Psoas muscle (tissue), 8 donors: ENCODE results near the gene INF2. TPM values are rescaled to one million over a fixed set of nuclear protein-coding genes. Genes with fewer than 3 reads are reported as not detected.

Experiments used
- ATAC-seq, 4 donors: fragments of 200-7000 bp; cut with Tn5 transposase; one replicate each; pipeline ENCODE4 v1.9.1; 2020; ENCODE audit warnings: moderate library complexity in 3 of 4, mild to moderate bottlenecking in 2 of 4
- DNase-seq, 2 donors: peaks; one replicate each; pipeline ENCODE4 v3.0.0-alpha.2; 2020
- H3K27ac ChIP-seq: fragments of 200-600 bp; one replicate; pipeline ENCODE4 v1.8.0; 2022
- H3K27me3 ChIP-seq, 3 donors: fragments of 200-600 bp in 1 of 3; one replicate each; pipeline versions ENCODE4 v1.6.1 to v1.8.0; 2013 to 2022; ENCODE audit warnings: low read length in 2 of 3, mild to moderate bottlenecking in 2 of 3, moderate library complexity in 1 of 3; ENCODE audit not compliant: insufficient read depth in 3 of 3
- H3K36me3 ChIP-seq, 2 donors: fragments of 200-600 bp in 1 of 2; one replicate each; pipeline versions ENCODE4 v1.6.1 to v1.8.0; 2013 to 2022; ENCODE audit warnings: low read depth in 1 of 2, mild to moderate bottlenecking in 1 of 2, moderate library complexity in 1 of 2; ENCODE audit not compliant: insufficient read depth in 1 of 2
- H3K4me1 ChIP-seq: fragments of 200-600 bp; one replicate; pipeline ENCODE4 v1.8.0; 2022
- H3K4me3 ChIP-seq: fragments of 200-600 bp; one replicate; pipeline ENCODE4 v1.8.0; 2022; ENCODE audit warnings: mild to moderate bottlenecking
- H3K9me3 ChIP-seq: fragments of 200-600 bp; one replicate; pipeline ENCODE4 v1.8.0; 2022
- CTCF ChIP-seq: fragments of 200-600 bp; IDR thresholded peaks from one replicate; pipeline ENCODE4 v1.8.0; 2022; ENCODE audit warnings: antibody characterized with exemption
- WGBS, 3 donors: extraction: QIAGEN DNeasy Blood & Tissue Kit; methylation state at CpG; one replicate each; pipeline versions ENCODE4 v1.1.6 to v1.1.7; 2013; 5-methylcytosine and 5-hydroxymethylcytosine counted together
- intact Hi-C, 2 donors: fragments of 100-400 bp; cut with DNase I; formaldehyde crosslinking; loops; one replicate each; pipeline versions ENCODE4 v1.11.0 to v1.14.2; 2022
- polyA plus RNA-seq, 3 donors: library from polyadenylated mRNA; stranded (reverse); fragments of 200-250 nt; gene quantifications; one replicate each; pipeline ENCODE4 v1.2.3, GENCODE V29; 2013
- total RNA-seq, 4 donors: library from RNA; stranded (reverse); fragmentation: NEBNext Ultra II Directional in 2 of 4; extraction: Animal tissue kit (Norgen Biotek cat#: 25700) in 2 of 4; gene quantifications; one replicate each; pipeline versions ENCODE4 v1.2.1 to v1.2.4, GENCODE V29; 2021 to 2023
- donor health status: healthy with polysubstance abuse.
- donor health status: DM: no; HTN: no; CAD: no; lungs with moderate emphysema.
- donor health status: Bipolar disorder and iron deficiency.
- donor health status: healthy.
- donor health status: DM: yes; HTN: yes; CAD: no.
- donor health status: DM: no; HTN: no; CAD: no.
- donor health status: DM: no; HTN: no; CAD: no.
- donor health status: DM: yes; HTN: yes; CAD: no.

Gene INF2
- total and polyA plus RNA-seq, 7 donors, result 12.0 to 29.1 (median 21.6) TPM

GRCh38 chr14:104758981-104759969 is 69.9 kb downstream of the INF2 start:
- Histone ChIP-seq H3K27ac (no peak overlapping the region), H3K4me1 (peaks cover 41% of the 10 kb centered on the region), H3K9me3 (no peaks in the 10 kb centered on the region), H3K27me3 (no peaks in the 10 kb centered on the region), H3K4me3 (no peak overlapping the region), H3K36me3 (peaks cover 0 to 45% of the 10 kb centered on the region in 2 donors)
- 81 to 83% (median 83%) methylated on average over 30 of the region's 30 CpGs for WGBS, 3 donors
- TF ChIP-seq CTCF, result no peak
- ATAC-seq, result no peak
- intact Hi-C loops, result loop anchor here in 1 of 2 donors (5.0 kb wide), 1 partner anchor 38 kb away; the partner anchor contains the start of gene AKT1
- DNase-seq, result no peak

GRCh38 chr14:104765517-104765916 is 76.1 kb downstream of the INF2 start:
- intact Hi-C loops, result loop anchor here in 1 of 2 donors (1.0 to 5.0 kb wide), 2 partner anchors 25 to 282 kb away; no protein-coding TSS in a partner anchor
- Histone ChIP-seq H3K27ac (no peak overlapping the region), H3K4me3 (no peak overlapping the region), H3K27me3 (no peaks in the 10 kb centered on the region), H3K4me1 (peaks cover 17% of the 10 kb centered on the region), H3K9me3 (no peaks in the 10 kb centered on the region), H3K36me3 (peaks cover 0 to 14% of the 10 kb centered on the region in 2 donors)
- 86 to 91% (median 89%) methylated on average over 3 of the region's 3 CpGs for WGBS, 3 donors
- no peak for DNase-seq
- ATAC-seq, result no peak
- TF ChIP-seq CTCF, result no peak

- Histone ChIP-seq H3K4me1 (peaks cover 12% of the 10 kb centered on the region), H3K4me3 (no peak overlapping the region), H3K36me3 (peaks cover 0 to 21% of the 10 kb centered on the region in 2 donors), H3K27me3 (no peaks in the 10 kb centered on the region), H3K27ac (no peak overlapping the region), H3K9me3 (no peaks in the 10 kb centered on the region)
- WGBS, 3 donors, result 94 to 96% (median 94%) methylated on average over 4 of the region's 4 CpGs
- no peak for TF ChIP-seq CTCF
- intact Hi-C loops, result loop anchor here in 1 of 2 donors (5.0 kb wide), 1 partner anchor 281 kb away; no protein-coding TSS in a partner anchor
- DNase-seq (no peak), ATAC-seq (no peak)
Observed at GRCh38 chr14:104766256-104766862, 76.9 kb downstream of the INF2 start.

- intact Hi-C loops, result loop anchor here in 1 of 2 donors (5.0 kb wide), 1 partner anchor 280 kb away; no protein-coding TSS in a partner anchor
- WGBS, 3 donors, result 85 to 87% (median 86%) methylated on average over 15 of the region's 15 CpGs
- TF ChIP-seq CTCF, result no peak
- no peak for ATAC-seq
- no peak overlapping the region for H3K4me3 ChIP-seq
- no peak overlapping the region for H3K27ac ChIP-seq
- no peak for DNase-seq
- peaks cover 5% of the 10 kb centered on the region for H3K4me1 ChIP-seq
- no peaks in the 10 kb centered on the region for H3K9me3 ChIP-seq
- peaks cover 0 to 28% of the 10 kb centered on the region in 2 donors for H3K36me3 ChIP-seq
- H3K27me3 ChIP-seq, result no peaks in the 10 kb centered on the region
Observed at GRCh38 chr14:104766863-104767633, 77.6 kb downstream of the INF2 start.
